Trophoblast cell (in vitro differentiated cells and primary cell): ENCODE results near the gene HAGHL.

ENCODE experiments used
- DNase-seq, 2 donors: peaks; one replicate each; pipeline ENCODE4 v3.0.0-alpha.2; 2016
- H2AFZ ChIP-seq: 2 replicates; pipeline ENCODE4 v1.6.1; 2013; ENCODE audit warnings: low read length, moderate library complexity, mild to moderate bottlenecking; ENCODE audit not compliant: insufficient read depth, poor library complexity
- H2AK5ac ChIP-seq: 2 replicates; pipeline ENCODE4 v1.6.1; 2013; ENCODE audit warnings: mild to moderate bottlenecking, low read length
- H2BK120ac ChIP-seq: 2 replicates; pipeline ENCODE4 v1.6.1; 2013; ENCODE audit warnings: low read length, mild to moderate bottlenecking, moderate library complexity; ENCODE audit not compliant: insufficient read depth, poor library complexity
- H2BK12ac ChIP-seq: 2 replicates; pipeline ENCODE4 v1.6.1; 2013; ENCODE audit warnings: mild to moderate bottlenecking, low read length, moderate library complexity
- H2BK5ac ChIP-seq: 2 replicates; pipeline ENCODE4 v1.6.1; 2013; ENCODE audit warnings: low read length, low read depth, moderate library complexity, mild to moderate bottlenecking; ENCODE audit not compliant: poor library complexity
- H3K14ac ChIP-seq: 2 replicates; pipeline ENCODE4 v1.6.1; 2013; ENCODE audit warnings: mild to moderate bottlenecking, low read length
- H3K18ac ChIP-seq: 2 replicates; pipeline ENCODE4 v1.6.1; 2013; ENCODE audit warnings: mild to moderate bottlenecking, low read length
- H3K23ac ChIP-seq: 2 replicates; pipeline ENCODE4 v1.6.1; 2013; ENCODE audit warnings: low read length
- H3K27ac ChIP-seq: 2 replicates; pipeline ENCODE4 v1.5.1; 2013; ENCODE audit warnings: low read depth, mild to moderate bottlenecking, inconsistent platforms, low read length, moderate library complexity
- H3K27me3 ChIP-seq: 2 replicates; pipeline ENCODE4 v1.6.1; 2013; ENCODE audit warnings: inconsistent platforms, mild to moderate bottlenecking, low read length, moderate library complexity; ENCODE audit not compliant: insufficient read depth
- H3K36me3 ChIP-seq, 2 experiments: 1 replicate in 1 of 2; 2 replicates in 1 of 2; pipeline ENCODE4 v1.6.1; 2013; ENCODE audit warnings: low read length in 2 of 2, mild to moderate bottlenecking in 2 of 2, moderate library complexity in 1 of 2; ENCODE audit not compliant: insufficient read depth in 2 of 2, control insufficient read depth in 1 of 2
- H3K4ac ChIP-seq: 2 replicates; pipeline ENCODE4 v1.6.1; 2013; ENCODE audit warnings: low read depth, mild to moderate bottlenecking, low read length, moderate library complexity
- H3K4me1 ChIP-seq, 2 experiments: 1 replicate in 1 of 2; 2 replicates in 1 of 2; pipeline ENCODE4 v1.6.1; 2013; ENCODE audit warnings: low read length in 2 of 2, mild to moderate bottlenecking in 2 of 2, moderate library complexity in 1 of 2; ENCODE audit not compliant: insufficient read depth in 2 of 2, control insufficient read depth in 1 of 2
- H3K4me2 ChIP-seq: 2 replicates; pipeline ENCODE4 v1.6.1; 2013; ENCODE audit warnings: inconsistent platforms, mild to moderate bottlenecking, low read length, moderate library complexity
- H3K4me3 ChIP-seq: 2 replicates; pipeline ENCODE4 v1.5.1; 2013; ENCODE audit warnings: mild to moderate bottlenecking, low read depth, low read length, inconsistent platforms
- H3K79me1 ChIP-seq: one replicate; pipeline ENCODE4 v1.6.1; 2013; ENCODE audit warnings: low read length
- H3K79me2 ChIP-seq: 2 replicates; pipeline ENCODE4 v1.6.1; 2013; ENCODE audit warnings: low read length, mild to moderate bottlenecking; ENCODE audit not compliant: control insufficient read depth, insufficient read depth, poor library complexity
- H3K9ac ChIP-seq: 2 replicates; pipeline ENCODE4 v1.6.1; 2013; ENCODE audit warnings: mild to moderate bottlenecking, low read length
- H3K9me3 ChIP-seq: 2 replicates; pipeline ENCODE4 v1.6.1; 2013; ENCODE audit warnings: low read depth, mild to moderate bottlenecking, control low read depth, inconsistent platforms, low read length; ENCODE audit not compliant: insufficient read depth
- H4K12ac ChIP-seq: 2 replicates; pipeline ENCODE4 v1.6.1; 2013; ENCODE audit warnings: low read depth, mild to moderate bottlenecking, low read length, moderate library complexity
- H4K8ac ChIP-seq: 2 replicates; pipeline ENCODE4 v1.6.1; 2013; ENCODE audit warnings: low read depth, mild to moderate bottlenecking, low read length, moderate library complexity
- H4K91ac ChIP-seq: one replicate; pipeline ENCODE4 v1.6.1; 2013; ENCODE audit warnings: low read depth, mild to moderate bottlenecking, low read length, moderate library complexity
- WGBS: extraction: QIAGEN DNeasy Blood & Tissue Kit; methylation state at CpG from one replicate; pipeline ENCODE4 v1.1.7; 2013; ENCODE audit warnings: missing lambda C conversion rate; ENCODE audit not compliant: insufficient read length, insufficient coverage; ENCODE audit errors: extremely low coverage; 5-methylcytosine and 5-hydroxymethylcytosine counted together

The HAGHL gene

DNA sequence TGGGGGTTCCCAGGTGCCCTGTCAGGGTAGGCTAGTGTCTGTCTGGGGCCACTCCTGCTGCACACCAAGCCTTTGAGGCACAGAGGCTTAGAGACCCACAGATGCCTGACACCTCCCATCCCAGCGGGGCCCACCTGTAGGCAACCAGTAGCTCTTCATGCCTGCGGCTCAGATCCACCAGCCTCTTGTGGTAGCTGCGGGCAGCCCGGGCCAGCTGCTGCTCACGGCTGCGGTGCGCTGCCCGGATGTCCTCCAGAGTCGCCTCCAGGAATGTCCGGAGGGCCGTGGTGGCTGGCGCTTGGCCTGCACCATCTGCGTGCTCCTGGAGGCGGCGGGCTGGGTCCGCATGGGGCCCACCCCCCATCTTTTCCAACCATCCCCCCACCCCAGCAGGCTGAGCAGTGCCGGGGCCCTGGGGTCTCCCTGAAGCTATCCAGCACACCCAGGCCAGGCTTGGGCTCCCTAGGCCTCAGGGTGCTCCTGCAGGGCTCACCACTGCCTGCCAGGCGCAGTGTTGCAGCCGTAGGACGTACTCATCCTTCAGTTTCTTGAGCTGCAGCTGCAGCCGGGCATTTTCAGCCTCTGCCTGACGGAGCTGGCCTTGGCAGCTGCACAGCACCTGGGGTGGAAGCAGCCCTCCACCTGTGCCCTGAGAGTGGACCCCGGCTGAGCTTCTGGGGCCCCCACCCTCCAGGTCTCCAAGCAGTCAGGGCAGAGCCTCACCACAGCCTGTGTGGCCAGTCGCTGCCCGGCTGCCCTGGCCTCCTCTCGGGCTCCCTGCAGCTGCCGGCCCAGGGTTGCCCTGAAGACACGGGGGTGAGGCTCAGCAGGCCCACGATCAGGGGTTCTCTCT is 2.5 kb upstream of the HAGHL start:
- H3K4me1 ChIP-seq, result peaks cover 22 to 29% of the 10 kb centered on the region in 2 experiments
- no peak overlapping the region for H2BK5ac ChIP-seq
- no CpG with 5 or more reads among the region's 29 CpGs for whole genome bisulfite sequencing
- no peak overlapping the region for H2BK120ac ChIP-seq
- H3K27me3 ChIP-seq, result peaks cover 7% of the 10 kb centered on the region
- H3K9me3 ChIP-seq, result peaks cover 4% of the 10 kb centered on the region
- no peak overlapping the region for H3K4me2 ChIP-seq
- H3K79me1 ChIP-seq, result peaks cover 12% of the 10 kb centered on the region
- H3K79me2 ChIP-seq, result peaks cover 6% of the 10 kb centered on the region
- DNase-seq, result peak; percentile 89 to 90
- no peak overlapping the region for H4K12ac ChIP-seq
- H2BK12ac ChIP-seq, result no peak overlapping the region
- H3K18ac ChIP-seq, result no peak overlapping the region
- H2AK5ac ChIP-seq, result no peak overlapping the region
- no peak overlapping the region for H3K14ac ChIP-seq
- H3K4ac ChIP-seq, result no peak overlapping the region
- H4K91ac ChIP-seq, result no peak overlapping the region
- H3K27ac ChIP-seq, result no peak overlapping the region
- no peak overlapping the region for H3K23ac ChIP-seq
- peaks cover 0 to 3% of the 10 kb centered on the region in 2 experiments for H3K36me3 ChIP-seq
- H3K9ac ChIP-seq, result no peak overlapping the region
- no peak overlapping the region for H4K8ac ChIP-seq
- no peak overlapping the region for H2AFZ ChIP-seq
- no peak overlapping the region for H3K4me3 ChIP-seq

DNA sequence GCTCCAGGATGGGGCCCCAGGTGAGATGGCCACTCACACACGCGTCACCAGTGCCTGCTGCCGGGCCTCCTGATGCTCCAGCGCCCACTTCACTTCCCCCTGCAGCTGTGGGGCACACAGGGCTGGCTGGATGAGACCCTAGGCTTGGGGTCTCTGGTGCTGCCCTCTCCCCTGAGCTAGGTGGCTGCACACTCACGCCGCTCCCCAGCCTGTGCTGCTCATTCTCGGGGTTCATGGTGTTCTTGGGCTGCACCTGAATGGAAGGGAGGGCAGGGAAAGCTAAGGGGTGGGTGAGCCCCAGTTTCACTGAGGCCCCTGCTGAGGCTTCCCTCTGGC is 1.9 kb upstream of the HAGHL start:
- H2AFZ ChIP-seq, result no peak overlapping the region
- H3K4me3 ChIP-seq, result no peak overlapping the region
- H3K36me3 ChIP-seq, result peaks cover 0 to 5% of the 10 kb centered on the region in 2 experiments
- H4K8ac ChIP-seq, result no peak overlapping the region
- no peak overlapping the region for H4K12ac ChIP-seq
- no peak overlapping the region for H3K4me2 ChIP-seq
- no peak overlapping the region for H3K14ac ChIP-seq
- H3K23ac ChIP-seq, result no peak overlapping the region
- no peak for DNase-seq
- no peak overlapping the region for H4K91ac ChIP-seq
- no peak overlapping the region for H3K27ac ChIP-seq
- H2BK5ac ChIP-seq, result no peak overlapping the region
- peaks cover 7% of the 10 kb centered on the region for H3K27me3 ChIP-seq
- peaks cover 12% of the 10 kb centered on the region for H3K79me1 ChIP-seq
- no peak overlapping the region for H3K4ac ChIP-seq
- H3K79me2 ChIP-seq, result peaks cover 6% of the 10 kb centered on the region
- H2BK120ac ChIP-seq, result no peak overlapping the region
- H3K9ac ChIP-seq, result no peak overlapping the region
- WGBS, result no CpG with 5 or more reads among the region's 7 CpGs
- H2AK5ac ChIP-seq, result no peak overlapping the region
- H3K18ac ChIP-seq, result no peak overlapping the region
- no peak overlapping the region for H2BK12ac ChIP-seq
- peaks cover 4% of the 10 kb centered on the region for H3K9me3 ChIP-seq
- H3K4me1 ChIP-seq, result peaks cover 19 to 26% of the 10 kb centered on the region in 2 experiments

DNA sequence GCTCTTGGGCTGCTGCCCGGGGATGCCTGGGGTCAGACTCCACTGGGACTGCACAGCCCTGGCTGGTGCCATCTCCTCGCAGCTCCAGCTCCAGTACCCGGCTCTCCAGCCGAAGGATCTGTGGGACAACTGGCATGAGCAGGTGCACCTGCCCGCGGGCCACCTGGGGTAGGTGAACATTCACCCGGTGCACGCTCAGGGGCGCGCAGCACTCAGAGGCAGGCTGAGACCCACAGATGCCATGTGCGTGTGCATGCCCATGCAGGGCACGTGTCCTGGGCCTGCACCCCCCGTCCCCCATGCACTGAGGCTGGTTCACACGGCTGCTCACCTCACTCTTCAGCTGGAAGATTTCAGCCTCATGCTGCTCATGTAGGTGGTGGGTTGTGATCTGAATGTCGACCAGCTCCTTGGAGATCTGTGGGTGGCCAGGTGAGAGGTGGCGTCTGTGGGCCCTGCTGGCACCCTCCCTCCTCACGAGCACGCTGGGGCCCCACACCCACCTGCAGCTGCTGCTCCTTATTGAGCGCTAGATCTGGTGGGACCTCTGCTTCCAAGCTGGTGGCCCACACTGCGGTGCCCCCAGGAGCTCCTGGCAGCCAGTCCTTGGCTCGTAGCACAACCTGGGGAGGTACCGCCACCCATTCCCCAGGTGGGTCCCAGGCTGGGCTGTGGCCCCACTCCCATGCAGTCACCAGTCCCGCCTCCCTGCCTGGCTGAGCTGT is 1.3 kb upstream of the HAGHL start:
- H2AK5ac ChIP-seq, result no peak overlapping the region
- H3K4me2 ChIP-seq, result no peak overlapping the region
- no CpG with 5 or more reads among the region's 23 CpGs for WGBS
- peaks cover 16 to 20% of the 10 kb centered on the region in 2 experiments for H3K4me1 ChIP-seq
- H2AFZ ChIP-seq, result no peak overlapping the region
- H3K23ac ChIP-seq, result no peak overlapping the region
- peaks cover 4% of the 10 kb centered on the region for H3K79me2 ChIP-seq
- peaks cover 7% of the 10 kb centered on the region for H3K27me3 ChIP-seq
- DNase-seq, result no peak
- H4K8ac ChIP-seq, result no peak overlapping the region
- H4K91ac ChIP-seq, result no peak overlapping the region
- no peak overlapping the region for H3K14ac ChIP-seq
- no peak overlapping the region for H3K27ac ChIP-seq
- no peak overlapping the region for H2BK5ac ChIP-seq
- H3K18ac ChIP-seq, result no peak overlapping the region
- no peak overlapping the region for H3K4me3 ChIP-seq
- no peak overlapping the region for H4K12ac ChIP-seq
- H3K79me1 ChIP-seq, result peaks cover 10% of the 10 kb centered on the region
- H3K4ac ChIP-seq, result no peak overlapping the region
- peaks cover 2 to 5% of the 10 kb centered on the region in 2 experiments for H3K36me3 ChIP-seq
- H3K9ac ChIP-seq, result no peak overlapping the region
- H2BK12ac ChIP-seq, result no peak overlapping the region
- no peak overlapping the region for H2BK120ac ChIP-seq
- peaks cover 4% of the 10 kb centered on the region for H3K9me3 ChIP-seq

DNA sequence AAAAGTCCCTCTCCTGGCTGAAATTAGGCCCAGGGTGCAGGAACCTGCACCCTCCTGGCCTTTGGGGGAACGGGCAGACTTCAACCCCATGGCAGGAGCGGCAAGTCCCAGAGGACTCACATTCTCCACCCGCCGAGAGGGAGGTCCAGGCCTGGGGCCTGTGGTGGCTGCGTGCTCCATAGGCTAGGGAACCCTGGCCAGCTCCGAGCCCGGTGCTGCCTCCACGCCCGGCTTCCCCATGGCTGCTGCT is 793 bp upstream of the HAGHL start:
- WGBS, result no CpG with 5 or more reads among the region's 9 CpGs
- Histone ChIP-seq H3K36me3 (peaks cover 2 to 5% of the 10 kb centered on the region in 2 experiments), H3K27me3 (peaks cover 7% of the 10 kb centered on the region), H4K12ac (no peak overlapping the region), H2BK5ac (no peak overlapping the region), H2AFZ (no peak overlapping the region), H3K18ac (no peak overlapping the region), H3K4me2 (no peak overlapping the region), H3K9ac (no peak overlapping the region), H3K4ac (no peak overlapping the region), H3K14ac (no peak overlapping the region), H4K8ac (no peak overlapping the region), H3K9me3 (peaks cover 4% of the 10 kb centered on the region), H4K91ac (no peak overlapping the region), H3K4me3 (no peak overlapping the region), H3K79me1 (peaks cover 5% of the 10 kb centered on the region), H2AK5ac (no peak overlapping the region), H3K4me1 (peaks cover 16 to 18% of the 10 kb centered on the region in 2 experiments), H2BK120ac (no peak overlapping the region), H3K27ac (no peak overlapping the region), H3K23ac (no peak overlapping the region), H3K79me2 (peaks cover under 1% of the 10 kb centered on the region), H2BK12ac (no peak overlapping the region)
- no peak for DNase-seq
